Neural cell (in vitro differentiated cells): ENCODE measurements around the gene CCDC32. TPM values are rescaled to one million over a fixed set of nuclear protein-coding genes. Genes with fewer than 3 reads are reported as not detected.

ENCODE experiments used
- H2AFZ ChIP-seq: fragments of 200-600, 300-800 bp; sonication (generic), shearing (Covaris generic); 2 replicates; pipeline ENCODE4 v1.6.0; 2014; ENCODE audit warnings: low read depth, mild to moderate bottlenecking, antibody characterized with exemption, low read length, moderate library complexity
- H3F3A ChIP-seq: fragments of 200-600 bp; shearing (Covaris generic); 2 replicates; pipeline ENCODE4 v1.6.1; 2016; ENCODE audit warnings: mild to moderate bottlenecking, moderate library complexity, mixed read lengths, antibody characterized with exemption, low read length; ENCODE audit not compliant: insufficient read depth, poor library complexity, severe bottlenecking
- H3K27ac ChIP-seq: fragments of 200-600, 300-800 bp; sonication (generic), shearing (Covaris generic); 2 replicates; pipeline ENCODE4 v1.5.1; 2014; ENCODE audit warnings: mild to moderate bottlenecking, low read length, moderate library complexity
- H3K27me3 ChIP-seq: fragments of 300-800, 200-600 bp; sonication (generic), shearing (Covaris generic); 2 replicates; pipeline ENCODE4 v1.6.0; 2014; ENCODE audit warnings: mild to moderate bottlenecking, low read depth, low read length, moderate library complexity; ENCODE audit not compliant: insufficient read depth
- H3K36me3 ChIP-seq: fragments of 300-800, 200-600 bp; sonication (generic), shearing (Covaris generic); 2 replicates; pipeline ENCODE4 v1.5.1; 2014; ENCODE audit warnings: mild to moderate bottlenecking, antibody characterized with exemption, low read length, moderate library complexity; ENCODE audit not compliant: insufficient read depth
- H3K4me2 ChIP-seq: fragments of 300-800, 200-600 bp; sonication (generic), shearing (Covaris generic); 2 replicates; pipeline ENCODE4 v1.6.0; 2014; ENCODE audit warnings: mild to moderate bottlenecking, low read length
- H3K4me3 ChIP-seq: fragments of 300-800, 200-600 bp; sonication (generic), shearing (Covaris generic); 2 replicates; pipeline ENCODE4 v1.5.1; 2014; ENCODE audit warnings: mild to moderate bottlenecking, low read length, moderate library complexity
- H3K79me2 ChIP-seq: fragments of 200-600 bp; shearing (Covaris generic); replicated peaks from 2 replicates; pipeline ENCODE4 v1.6.0; 2014; ENCODE audit warnings: mild to moderate bottlenecking, low read length, moderate library complexity; ENCODE audit not compliant: insufficient read depth
- H3K9ac ChIP-seq: fragments of 300-800, 200-600 bp; sonication (generic), shearing (Covaris generic); 2 replicates; pipeline ENCODE4 v1.6.1; 2016; ENCODE audit warnings: mild to moderate bottlenecking, low read length, mixed read lengths
- H3K9me2 ChIP-seq: fragments of 200-600 bp; shearing (Covaris generic); 2 replicates; pipeline ENCODE4 v1.6.1; 2016; ENCODE audit warnings: mild to moderate bottlenecking, low read length, mixed read lengths; ENCODE audit not compliant: insufficient read depth
- H3K9me3 ChIP-seq: fragments of 200-600, 300-800 bp; sonication (generic), shearing (Covaris generic); 2 replicates; pipeline ENCODE4 v1.6.1; 2016; ENCODE audit warnings: mild to moderate bottlenecking, mixed run types, low read length, moderate library complexity, mixed read lengths
- H4K20me1 ChIP-seq: fragments of 200-600 bp; shearing (Covaris generic); 2 replicates; pipeline ENCODE4 v1.6.1; 2016; ENCODE audit warnings: mild to moderate bottlenecking, mixed run types; ENCODE audit not compliant: insufficient read depth
- EP300 ChIP-seq: fragments of 450-650 bp; conservative IDR thresholded peaks from 2 replicates; pipeline ENCODE4 v1.6.1; 2014; ENCODE audit warnings: antibody characterized with exemption, mild to moderate bottlenecking, moderate library complexity; ENCODE audit not compliant: poor library complexity, severe bottlenecking
- EZH2 ChIP-seq: fragments of 200-600, 300-800 bp; shearing (Covaris generic), sonication (generic); IDR thresholded peaks from 2 replicates; pipeline ENCODE4 v1.6.1; 2014; ENCODE audit warnings: antibody characterized with exemption, low read length, borderline replicate concordance, mild to moderate bottlenecking; ENCODE audit not compliant: insufficient read depth, poor library complexity, severe bottlenecking
- MXI1 ChIP-seq: fragments of 450-650 bp; conservative IDR thresholded peaks from 2 replicates; pipeline ENCODE4 v1.6.1; 2014; ENCODE audit warnings: antibody characterized with exemption, mild to moderate bottlenecking; ENCODE audit not compliant: poor library complexity, severe bottlenecking
- POLR2AphosphoS5 ChIP-seq: IDR thresholded peaks from 2 replicates; pipeline ENCODE4 v1.6.1; 2012
- RAD21 ChIP-seq: fragments of 450-650 bp; conservative IDR thresholded peaks from 2 replicates; pipeline ENCODE4 v1.6.1; 2014; ENCODE audit warnings: antibody characterized with exemption, mild to moderate bottlenecking, moderate library complexity
- SMC3 ChIP-seq: fragments of 450-650 bp; conservative IDR thresholded peaks from 2 replicates; pipeline ENCODE4 v1.6.1; 2014; ENCODE audit warnings: antibody characterized with exemption, mild to moderate bottlenecking, moderate library complexity; ENCODE audit not compliant: poor library complexity
- TAF1 ChIP-seq: IDR thresholded peaks from 2 replicates; pipeline ENCODE4 v1.6.1; 2012; ENCODE audit warnings: low read depth
- polyA plus RNA-seq: library from polyadenylated mRNA; depleted of rRNA; stranded (reverse); fragments of >200 nt; gene quantifications from 2 replicates; pipeline ENCODE4 v1.2.3, GENCODE V29; 2014
- TF ChIP-seq, protein P1 (sequence below): IDR thresholded peaks from 2 replicates; pipeline ENCODE4 v1.6.1; 2012; ENCODE audit warnings: borderline replicate concordance
- TF ChIP-seq, protein P2 (sequence below): fragments of 450-650 bp; IDR thresholded peaks from 2 replicates; pipeline ENCODE4 v1.5.1; 2014; ENCODE audit warnings: antibody characterized with exemption, mild to moderate bottlenecking, moderate library complexity; ENCODE audit not compliant: poor library complexity, severe bottlenecking

CCDC32 gene
- polyA plus RNA-seq, 1 donor from 2014 or later = 34.2 TPM

DNA sequence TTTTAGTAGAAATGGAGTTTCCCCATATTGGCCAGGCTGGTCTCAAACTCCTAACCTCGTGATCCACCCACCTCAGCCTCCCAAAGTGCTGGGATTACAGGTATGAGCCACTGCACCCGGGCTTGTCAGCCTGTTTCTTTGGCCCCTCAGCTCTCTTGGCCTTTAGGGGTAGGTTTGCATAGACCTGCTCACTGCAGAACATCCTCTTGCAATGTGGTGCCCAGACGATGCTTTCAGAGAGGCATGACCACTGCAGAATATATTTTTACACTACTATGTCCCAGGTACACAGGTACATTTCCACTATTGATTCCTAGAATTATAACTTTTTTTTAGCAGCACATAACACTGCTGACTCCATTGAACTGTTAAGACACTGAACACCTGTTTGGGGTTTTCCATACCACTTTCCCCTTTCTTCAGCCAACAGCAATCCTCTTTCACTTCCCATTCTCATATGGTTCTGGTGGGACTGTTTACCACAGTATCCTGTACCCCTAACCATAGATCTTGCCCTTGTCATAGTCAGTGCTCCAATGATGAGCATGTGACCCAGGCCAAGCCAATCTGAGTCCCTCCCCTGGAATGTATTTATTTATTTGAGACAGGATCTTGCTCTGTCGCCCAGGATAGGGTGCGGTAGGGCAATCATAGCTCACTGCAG, 21.1 kb downstream of the CCDC32 start:
- H3K9me2 ChIP-seq = no peaks in the 10 kb centered on the region
- no peaks in the 10 kb centered on the region for H3K9me3 ChIP-seq
- H3K9ac ChIP-seq = no peak overlapping the region
- no peaks in the 10 kb centered on the region for H3K79me2 ChIP-seq
- H3K27ac ChIP-seq = no peak overlapping the region
- no peak overlapping the region for H3K4me3 ChIP-seq
- H2AFZ ChIP-seq = no peak overlapping the region
- H4K20me1 ChIP-seq = no peaks in the 10 kb centered on the region
- no peaks in the 10 kb centered on the region for H3K36me3 ChIP-seq
- no peak overlapping the region for H3K4me2 ChIP-seq
- TF ChIP-seq SMC3 (no peak), MXI1 (no peak), EZH2 (no peak), EP300 (no peak), POLR2AphosphoS5 (no peak), TAF1 (no peak)
- TF ChIP-seq, protein P1, sequence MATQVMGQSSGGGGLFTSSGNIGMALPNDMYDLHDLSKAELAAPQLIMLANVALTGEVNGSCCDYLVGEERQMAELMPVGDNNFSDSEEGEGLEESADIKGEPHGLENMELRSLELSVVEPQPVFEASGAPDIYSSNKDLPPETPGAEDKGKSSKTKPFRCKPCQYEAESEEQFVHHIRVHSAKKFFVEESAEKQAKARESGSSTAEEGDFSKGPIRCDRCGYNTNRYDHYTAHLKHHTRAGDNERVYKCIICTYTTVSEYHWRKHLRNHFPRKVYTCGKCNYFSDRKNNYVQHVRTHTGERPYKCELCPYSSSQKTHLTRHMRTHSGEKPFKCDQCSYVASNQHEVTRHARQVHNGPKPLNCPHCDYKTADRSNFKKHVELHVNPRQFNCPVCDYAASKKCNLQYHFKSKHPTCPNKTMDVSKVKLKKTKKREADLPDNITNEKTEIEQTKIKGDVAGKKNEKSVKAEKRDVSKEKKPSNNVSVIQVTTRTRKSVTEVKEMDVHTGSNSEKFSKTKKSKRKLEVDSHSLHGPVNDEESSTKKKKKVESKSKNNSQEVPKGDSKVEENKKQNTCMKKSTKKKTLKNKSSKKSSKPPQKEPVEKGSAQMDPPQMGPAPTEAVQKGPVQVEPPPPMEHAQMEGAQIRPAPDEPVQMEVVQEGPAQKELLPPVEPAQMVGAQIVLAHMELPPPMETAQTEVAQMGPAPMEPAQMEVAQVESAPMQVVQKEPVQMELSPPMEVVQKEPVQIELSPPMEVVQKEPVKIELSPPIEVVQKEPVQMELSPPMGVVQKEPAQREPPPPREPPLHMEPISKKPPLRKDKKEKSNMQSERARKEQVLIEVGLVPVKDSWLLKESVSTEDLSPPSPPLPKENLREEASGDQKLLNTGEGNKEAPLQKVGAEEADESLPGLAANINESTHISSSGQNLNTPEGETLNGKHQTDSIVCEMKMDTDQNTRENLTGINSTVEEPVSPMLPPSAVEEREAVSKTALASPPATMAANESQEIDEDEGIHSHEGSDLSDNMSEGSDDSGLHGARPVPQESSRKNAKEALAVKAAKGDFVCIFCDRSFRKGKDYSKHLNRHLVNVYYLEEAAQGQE = no peak
- TF ChIP-seq, protein P2, sequence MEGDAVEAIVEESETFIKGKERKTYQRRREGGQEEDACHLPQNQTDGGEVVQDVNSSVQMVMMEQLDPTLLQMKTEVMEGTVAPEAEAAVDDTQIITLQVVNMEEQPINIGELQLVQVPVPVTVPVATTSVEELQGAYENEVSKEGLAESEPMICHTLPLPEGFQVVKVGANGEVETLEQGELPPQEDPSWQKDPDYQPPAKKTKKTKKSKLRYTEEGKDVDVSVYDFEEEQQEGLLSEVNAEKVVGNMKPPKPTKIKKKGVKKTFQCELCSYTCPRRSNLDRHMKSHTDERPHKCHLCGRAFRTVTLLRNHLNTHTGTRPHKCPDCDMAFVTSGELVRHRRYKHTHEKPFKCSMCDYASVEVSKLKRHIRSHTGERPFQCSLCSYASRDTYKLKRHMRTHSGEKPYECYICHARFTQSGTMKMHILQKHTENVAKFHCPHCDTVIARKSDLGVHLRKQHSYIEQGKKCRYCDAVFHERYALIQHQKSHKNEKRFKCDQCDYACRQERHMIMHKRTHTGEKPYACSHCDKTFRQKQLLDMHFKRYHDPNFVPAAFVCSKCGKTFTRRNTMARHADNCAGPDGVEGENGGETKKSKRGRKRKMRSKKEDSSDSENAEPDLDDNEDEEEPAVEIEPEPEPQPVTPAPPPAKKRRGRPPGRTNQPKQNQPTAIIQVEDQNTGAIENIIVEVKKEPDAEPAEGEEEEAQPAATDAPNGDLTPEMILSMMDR = no peak
- no peaks in the 10 kb centered on the region for H3F3A ChIP-seq
- no peaks in the 10 kb centered on the region for H3K27me3 ChIP-seq

DNA sequence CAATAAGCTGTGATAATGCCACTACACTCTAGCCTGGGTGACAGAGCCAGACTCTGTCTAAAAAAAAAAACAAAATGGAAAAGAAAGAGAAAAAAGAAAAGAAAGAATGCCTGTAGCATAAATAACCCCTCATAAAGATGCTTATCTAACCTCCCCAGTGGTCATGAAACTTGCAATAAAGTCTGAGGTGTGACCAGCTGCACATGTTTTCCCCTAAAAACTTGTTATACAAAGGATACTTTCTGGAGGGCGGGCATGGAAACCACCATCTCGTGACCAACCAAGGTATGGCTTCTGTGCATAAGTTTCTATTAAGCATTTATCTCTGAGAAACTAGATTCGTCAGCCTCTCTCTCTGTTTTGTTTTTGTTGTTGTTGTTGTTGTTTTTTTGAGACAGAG, 21.8 kb downstream of the CCDC32 start:
- H3K4me2 ChIP-seq = no peak overlapping the region
- H3K9ac ChIP-seq = no peak overlapping the region
- H4K20me1 ChIP-seq = no peaks in the 10 kb centered on the region
- no peak overlapping the region for H3K27ac ChIP-seq
- no peaks in the 10 kb centered on the region for H3K9me3 ChIP-seq
- no peaks in the 10 kb centered on the region for H3K36me3 ChIP-seq
- H2AFZ ChIP-seq = no peak overlapping the region
- H3K9me2 ChIP-seq = no peaks in the 10 kb centered on the region
- TF ChIP-seq, protein P1 = no peak
- TF ChIP-seq POLR2AphosphoS5 (no peak), RAD21 (no peak), MXI1 (no peak), EZH2 (no peak), SMC3 (no peak), TAF1 (no peak), EP300 (no peak)
- TF ChIP-seq, protein P2 = no peak
- H3K4me3 ChIP-seq = no peak overlapping the region
- H3F3A ChIP-seq = no peaks in the 10 kb centered on the region
- no peaks in the 10 kb centered on the region for H3K27me3 ChIP-seq
- no peaks in the 10 kb centered on the region for H3K79me2 ChIP-seq
